Testis (tissue), 3 donors: ENCODE measurements around the gene ALDH1A3. TPM values are rescaled to one million over a fixed set of nuclear protein-coding genes. Genes with fewer than 3 reads are reported as not detected.

Experiments
- DNase-seq: peaks from one replicate; pipeline ENCODE4 v3.0.0-alpha.2; 2019
- H3K27ac ChIP-seq, 2 donors: fragments of 200-600 bp; sonication (generic); one replicate each; pipeline ENCODE4 v1.5.1; 2019
- H3K27me3 ChIP-seq: fragments of 200-600 bp; sonication (generic); one replicate; pipeline ENCODE4 v1.5.1; 2019
- H3K36me3 ChIP-seq: fragments of 200-600 bp; sonication (generic); one replicate; pipeline ENCODE4 v1.5.1; 2017; ENCODE audit warnings: low read depth; ENCODE audit errors: missing control alignments
- H3K4me1 ChIP-seq: fragments of 200-600 bp; sonication (generic); one replicate; pipeline ENCODE4 v1.5.1; 2019
- H3K4me3 ChIP-seq, 2 donors: fragments of 200-600 bp; sonication (generic); one replicate each; pipeline ENCODE4 v1.5.1; 2017 to 2019
- H3K9me3 ChIP-seq: fragments of 200-600 bp; sonication (generic); one replicate; pipeline ENCODE4 v1.5.1; 2017
- CTCF ChIP-seq, 3 experiments: fragments of 450-650 bp in 2 of 3; fragments of 200-600 bp in 1 of 3; sonication (generic) in 1 of 3; IDR thresholded peaks; one replicate each; pipeline ENCODE4 v1.5.1; 2016 to 2019; ENCODE audit warnings: antibody characterized with exemption in 3 of 3, mild to moderate bottlenecking in 2 of 3, moderate library complexity in 1 of 3
- POLR2A ChIP-seq: fragments of 450-650 bp; IDR thresholded peaks from one replicate; pipeline ENCODE4 v1.6.1; 2017; ENCODE audit warnings: antibody characterized with exemption, mild to moderate bottlenecking, moderate library complexity
- WGBS, 2 donors: methylation state at CpG; one replicate each; pipeline ENCODE4 v1.1.5; 2018; 5-methylcytosine and 5-hydroxymethylcytosine counted together
- intact Hi-C: fragments of 100-400 bp; cut with DNase I; formaldehyde crosslinking; loops from one replicate; pipeline ENCODE4 v1.15.1; 2023; ENCODE audit warnings: low total_unique reads
- polyA plus RNA-seq: library from polyadenylated mRNA; stranded (reverse); fragments of 350-450 nt; fragmentation: Illumina TruSeq; extraction: RNeasy Lipid Tissue Mini Kit (QIAGEN cat#74804); gene quantifications from one replicate; pipeline ENCODE4 v1.2.3, GENCODE V29; 2014; ENCODE audit warnings: low read depth, low replicate concordance; ENCODE audit not compliant: insufficient read depth
- total RNA-seq, 2 donors: library from RNA; depleted of rRNA; stranded (reverse); fragments of >200 nt; gene quantifications; one replicate each; pipeline ENCODE4 v1.2.3, GENCODE V29; 2016

Gene ALDH1A3
- total and polyA plus RNA-seq, 3 donors from 2014 or later = 29.5 to 69.9 (median 42.5) TPM

- TF ChIP-seq CTCF (IDR thresholded peaks at IDR 0.05) = no peak
- no peak for TF ChIP-seq POLR2A
- intact Hi-C loops = no loop called here
- Histone ChIP-seq H3K36me3 (no peaks in the 10 kb centered on the region), H3K27ac (no peak overlapping the region), H3K4me3 (no peak overlapping the region), H3K9me3 (no peaks in the 10 kb centered on the region), H3K4me1 (peaks cover 7% of the 10 kb centered on the region), H3K27me3 (no peaks in the 10 kb centered on the region)
- no peak for DNase-seq
- 92 to 94% methylated on average over 6 of the region's 6 CpGs for WGBS, 2 donors
Measured at GRCh38 chr15:100890850-100891249, 11.2 kb downstream of the ALDH1A3 start.

DNA sequence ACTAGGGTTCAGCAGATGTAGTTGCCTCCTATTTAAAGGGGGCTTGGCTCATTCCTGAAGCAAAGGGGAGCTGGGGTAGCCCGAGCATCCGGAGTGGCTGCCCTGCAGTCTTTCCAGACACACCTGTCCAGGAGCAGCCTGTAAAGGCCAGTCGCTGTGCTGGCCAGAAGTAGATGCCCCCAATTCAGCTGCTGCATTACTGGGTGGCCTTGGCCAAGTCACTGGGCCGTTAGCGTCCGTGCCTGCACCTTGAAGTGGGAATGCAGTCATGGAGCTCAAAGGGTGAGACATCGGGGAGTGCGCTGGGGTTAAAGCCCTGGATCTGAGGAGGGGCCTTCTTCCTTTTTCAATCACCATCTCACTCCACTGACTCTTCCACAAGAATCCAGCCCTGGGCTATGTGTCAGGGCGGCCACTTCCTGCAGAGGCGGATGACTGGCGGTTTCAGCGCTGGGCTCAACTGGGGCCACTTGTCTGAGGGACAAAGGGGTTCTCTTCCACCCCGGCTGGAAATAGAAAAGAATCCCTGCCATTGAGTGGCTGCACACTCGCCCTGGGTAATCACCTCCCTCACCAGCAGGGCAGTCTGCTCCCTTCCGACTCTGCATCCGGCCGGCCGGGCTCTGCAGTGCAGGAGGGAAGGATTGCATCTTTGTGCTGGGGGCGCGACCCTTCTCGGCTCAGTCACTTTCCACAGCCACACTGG, 11.8 kb downstream of the ALDH1A3 start:
- Histone ChIP-seq H3K9me3 (no peaks in the 10 kb centered on the region), H3K27me3 (no peaks in the 10 kb centered on the region), H3K4me3 (no peak overlapping the region), H3K27ac (no peak overlapping the region), H3K4me1 (peaks cover 7% of the 10 kb centered on the region), H3K36me3 (no peaks in the 10 kb centered on the region)
- intact Hi-C loops = no loop called here
- TF ChIP-seq POLR2A = no peak
- TF ChIP-seq CTCF (IDR thresholded peaks at IDR 0.05) = no peak
- no peak for DNase-seq
- 67 to 80% methylated on average over 16 to 21 of the region's 21 CpGs for WGBS, 2 donors

GRCh38 chr15:100892013-100892355, 12.4 kb downstream of the ALDH1A3 start:
- H3K36me3 ChIP-seq = no peaks in the 10 kb centered on the region
- DNase-seq = no peak
- no peak overlapping the region for H3K27ac ChIP-seq
- H3K27me3 ChIP-seq = no peaks in the 10 kb centered on the region
- intact Hi-C loops = no loop called here
- H3K4me1 ChIP-seq = peaks cover 7% of the 10 kb centered on the region
- H3K9me3 ChIP-seq = no peaks in the 10 kb centered on the region
- TF ChIP-seq CTCF (IDR thresholded peaks at IDR 0.05) (no peak), POLR2A (no peak)
- H3K4me3 ChIP-seq = no peak overlapping the region
- 60 to 75% methylated on average over 4 to 6 of the region's 6 CpGs for WGBS, 2 donors

- DNase-seq = no peak
- 72 to 73% methylated on average over 5 to 6 of the region's 6 CpGs for WGBS, 2 donors
- Histone ChIP-seq H3K27me3 (no peaks in the 10 kb centered on the region), H3K4me1 (peaks cover 7% of the 10 kb centered on the region), H3K4me3 (no peak overlapping the region), H3K27ac (no peak overlapping the region), H3K9me3 (no peaks in the 10 kb centered on the region), H3K36me3 (no peaks in the 10 kb centered on the region)
- intact Hi-C loops = no loop called here
- no peak for TF ChIP-seq CTCF (IDR thresholded peaks at IDR 0.05)
- TF ChIP-seq POLR2A = no peak
Measured at GRCh38 chr15:100893261-100893963, 13.8 kb downstream of the ALDH1A3 start.

GRCh38 chr15:100893964-100894295, 14.3 kb downstream of the ALDH1A3 start:
- H3K27me3 ChIP-seq = no peaks in the 10 kb centered on the region
- H3K27ac ChIP-seq = no peak overlapping the region
- no peaks in the 10 kb centered on the region for H3K36me3 ChIP-seq
- H3K4me3 ChIP-seq = no peak overlapping the region
- no peak for DNase-seq
- H3K9me3 ChIP-seq = no peaks in the 10 kb centered on the region
- TF ChIP-seq POLR2A (no peak), CTCF (IDR thresholded peaks at IDR 0.05) (no peak)
- intact Hi-C loops = no loop called here
- WGBS, 2 donors = 33 to 51% methylated on average over 7 to 9 of the region's 9 CpGs
- H3K4me1 ChIP-seq = peaks cover 4% of the 10 kb centered on the region
